ENCODE results near the gene ZBTB5. TPM values are rescaled to one million over a fixed set of nuclear protein-coding genes. Genes with fewer than 3 reads are reported as not detected.

The ZBTB5 gene
- total RNA-seq, 1 donor from 2014 or later: 11.3 TPM

DNA sequence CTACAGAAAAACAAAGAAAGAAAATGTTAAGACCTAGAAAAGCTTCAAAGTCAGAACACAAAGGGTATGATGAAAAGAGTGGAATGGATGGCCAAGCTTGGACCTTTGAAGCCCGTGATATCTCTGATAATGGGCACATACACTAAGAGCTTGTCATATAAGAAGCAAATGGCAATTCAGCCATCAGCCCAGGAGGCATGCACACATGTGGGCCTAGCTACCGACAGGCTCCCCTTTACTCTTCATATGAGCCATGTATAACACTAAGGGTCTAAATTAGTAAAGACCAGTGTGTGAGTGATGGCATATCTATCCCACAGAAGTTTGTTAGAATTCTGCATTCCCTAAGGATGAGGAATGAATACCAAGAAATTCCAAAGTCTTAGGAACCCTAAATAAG lies 22.7 kb downstream of the ZBTB5 start:
- Mint-ChIP-seq H3K4me3 (ENCODE audit: unreplicated experiment) (no peak overlapping the region), H3K4me1 (ENCODE audit: low read depth, unreplicated experiment) (peaks cover 15% of the 10 kb centered on the region), H3K27ac (ENCODE audit: unreplicated experiment) (no peak overlapping the region), H3K27me3 (ENCODE audit: low read depth, unreplicated experiment) (no peaks in the 10 kb centered on the region), H3K9me3 (ENCODE audit: unreplicated experiment) (no peaks in the 10 kb centered on the region), H3K36me3 (ENCODE audit: low read depth, unreplicated experiment) (peaks cover 15% of the 10 kb centered on the region)
- Histone ChIP-seq H3K27ac (ENCODE audit: low read depth, low read length) (no peak overlapping the region), H4K20me1 (ENCODE audit: insufficient read depth, low read length) (peaks cover 90% of the 10 kb centered on the region), H3K36me3 (ENCODE audit: insufficient read depth, low read length) (peaks cover 27% of the 10 kb centered on the region), H3K9ac (ENCODE audit: low read length) (no peak overlapping the region), H3K79me2 (ENCODE audit: insufficient read depth, low read length) (peaks cover 60% of the 10 kb centered on the region), H3K4me1 (ENCODE audit: insufficient read depth, low read length) (no peaks in the 10 kb centered on the region), H3K9me3 (ENCODE audit: insufficient read depth, low read depth, low read length) (no peaks in the 10 kb centered on the region), H3K27me3 (ENCODE audit: insufficient read depth, low read length) (no peaks in the 10 kb centered on the region), H2AFZ (ENCODE audit: low read depth, low read length) (no peak overlapping the region), H3K4me3 (ENCODE audit: insufficient read depth, low read depth, low read length) (no peak overlapping the region), H3K4me2 (ENCODE audit: low read length) (no peak overlapping the region)
- FAIRE-seq (no peak), DNase-seq (ENCODE audit: low read depth) (no peak)
- TF ChIP-seq EZH2 (IDR thresholded peaks at IDR 0.05; ENCODE audit: insufficient read depth, low read length) (no peak), CTCF (IDR thresholded peaks at IDR 0.05; ENCODE audit: insufficient read depth, low read depth, low read length) (no peak)

- peaks cover 17% of the 10 kb centered on the region for H3K36me3 Mint-ChIP-seq (ENCODE audit: low read depth, unreplicated experiment)
- H3K4me1 ChIP-seq (ENCODE audit: insufficient read depth, low read length): no peaks in the 10 kb centered on the region
- H3K4me1 Mint-ChIP-seq (ENCODE audit: low read depth, unreplicated experiment): peaks cover 15% of the 10 kb centered on the region
- no peak overlapping the region for H3K4me3 ChIP-seq (ENCODE audit: insufficient read depth, low read depth, low read length)
- no peak for DNase-seq (ENCODE audit: low read depth)
- no peaks in the 10 kb centered on the region for H3K27me3 ChIP-seq (ENCODE audit: insufficient read depth, low read length)
- no peak overlapping the region for H2AFZ ChIP-seq (ENCODE audit: low read depth, low read length)
- no peak for FAIRE-seq
- H3K4me2 ChIP-seq (ENCODE audit: low read length): no peak overlapping the region
- TF ChIP-seq EZH2 (IDR thresholded peaks at IDR 0.05; ENCODE audit: insufficient read depth, low read length) (no peak), CTCF (IDR thresholded peaks at IDR 0.05; ENCODE audit: insufficient read depth, low read depth, low read length) (no peak)
- no peak overlapping the region for H3K4me3 Mint-ChIP-seq (ENCODE audit: unreplicated experiment)
- H4K20me1 ChIP-seq (ENCODE audit: insufficient read depth, low read length): peaks cover 93% of the 10 kb centered on the region
- peaks cover 33% of the 10 kb centered on the region for H3K36me3 ChIP-seq (ENCODE audit: insufficient read depth, low read length)
- no peaks in the 10 kb centered on the region for H3K9me3 Mint-ChIP-seq (ENCODE audit: unreplicated experiment)
- no peaks in the 10 kb centered on the region for H3K27me3 Mint-ChIP-seq (ENCODE audit: low read depth, unreplicated experiment)
- H3K9me3 ChIP-seq (ENCODE audit: insufficient read depth, low read depth, low read length): no peaks in the 10 kb centered on the region
- no peak overlapping the region for H3K27ac ChIP-seq (ENCODE audit: low read depth, low read length)
- no peak overlapping the region for H3K27ac Mint-ChIP-seq (ENCODE audit: unreplicated experiment)
- H3K9ac ChIP-seq (ENCODE audit: low read length): no peak overlapping the region
- H3K79me2 ChIP-seq (ENCODE audit: insufficient read depth, low read length): peaks cover 53% of the 10 kb centered on the region
These were observed 23.4 kb downstream of the ZBTB5 start for GRCh38 chr9:37441776-37442370.

DNA sequence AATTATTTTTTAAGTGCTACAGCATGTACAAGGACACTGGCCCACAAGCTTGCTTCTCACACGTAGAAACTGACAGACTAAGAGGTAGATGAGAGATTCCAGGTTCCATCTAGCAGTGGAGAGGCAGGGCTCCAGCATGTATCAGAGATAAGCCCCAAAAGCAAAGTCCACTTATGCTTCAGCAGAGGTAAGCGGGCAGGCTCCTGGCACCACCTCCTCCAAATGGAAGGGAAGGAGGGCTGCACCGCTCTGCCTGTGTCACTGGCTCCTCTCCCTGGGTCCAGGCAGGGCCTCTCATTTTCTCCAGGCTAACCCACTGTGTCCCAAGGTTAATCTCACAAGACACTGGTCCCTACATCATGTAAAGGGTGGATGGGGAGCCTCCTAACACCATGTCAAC lies 26.9 kb downstream of the ZBTB5 start:
- H3K27me3 ChIP-seq (ENCODE audit: insufficient read depth, low read length): no peaks in the 10 kb centered on the region
- Mint-ChIP-seq H3K4me1 (ENCODE audit: low read depth, unreplicated experiment) (peaks cover 17% of the 10 kb centered on the region), H3K4me3 (ENCODE audit: unreplicated experiment) (no peak overlapping the region), H3K9me3 (ENCODE audit: unreplicated experiment) (no peaks in the 10 kb centered on the region), H3K27ac (ENCODE audit: unreplicated experiment) (no peak overlapping the region), H3K27me3 (ENCODE audit: low read depth, unreplicated experiment) (no peaks in the 10 kb centered on the region), H3K36me3 (ENCODE audit: low read depth, unreplicated experiment) (peaks cover 32% of the 10 kb centered on the region)
- H3K9ac ChIP-seq (ENCODE audit: low read length): no peak overlapping the region
- no peak for FAIRE-seq
- H3K4me2 ChIP-seq (ENCODE audit: low read length): no peak overlapping the region
- H3K36me3 ChIP-seq (ENCODE audit: insufficient read depth, low read length): peaks cover 50% of the 10 kb centered on the region
- no peak for TF ChIP-seq EZH2 (IDR thresholded peaks at IDR 0.05; ENCODE audit: insufficient read depth, low read length)
- no peak for TF ChIP-seq CTCF (IDR thresholded peaks at IDR 0.05; ENCODE audit: insufficient read depth, low read depth, low read length)
- peaks cover 30% of the 10 kb centered on the region for H3K79me2 ChIP-seq (ENCODE audit: insufficient read depth, low read length)
- no peak for DNase-seq (ENCODE audit: low read depth)
- H4K20me1 ChIP-seq (ENCODE audit: insufficient read depth, low read length): peaks cover 94% of the 10 kb centered on the region
- H3K27ac ChIP-seq (ENCODE audit: low read depth, low read length): no peak overlapping the region
- H3K9me3 ChIP-seq (ENCODE audit: insufficient read depth, low read depth, low read length): no peaks in the 10 kb centered on the region
- H2AFZ ChIP-seq (ENCODE audit: low read depth, low read length): no peak overlapping the region
- H3K4me1 ChIP-seq (ENCODE audit: insufficient read depth, low read length): peaks cover 5% of the 10 kb centered on the region
- H3K4me3 ChIP-seq (ENCODE audit: insufficient read depth, low read depth, low read length): no peak overlapping the region

All from astrocyte (in vitro differentiated cells and primary cell).